Chondrocyte (in vitro differentiated cells): ENCODE results near the gene GPER1. TPM values are rescaled to one million over a fixed set of nuclear protein-coding genes. Genes with fewer than 3 reads are reported as not detected.

Experiments
- DNase-seq: peaks from one replicate; pipeline ENCODE4 v3.0.0; 2021; ENCODE audit warnings: mixed read lengths, low spot score
- H3K27ac Mint-ChIP-seq: one replicate; pipeline ENCODE4 v1.8.0; 2021; ENCODE audit warnings: mild to moderate bottlenecking, moderate library complexity, mixed read lengths; ENCODE audit not compliant: unreplicated experiment
- H3K27me3 Mint-ChIP-seq: 2 replicates; pipeline ENCODE4 v1.8.0; 2021; ENCODE audit warnings: low read depth, mixed read lengths
- H3K36me3 Mint-ChIP-seq: 2 replicates; pipeline ENCODE4 v1.8.0; 2021; ENCODE audit warnings: low read depth, mixed read lengths
- H3K4me1 Mint-ChIP-seq: 2 replicates; pipeline ENCODE4 v1.8.0; 2021; ENCODE audit warnings: low read depth, mild to moderate bottlenecking, mixed read lengths
- H3K4me3 Mint-ChIP-seq: one replicate; pipeline ENCODE4 v1.8.0; 2021; ENCODE audit warnings: mild to moderate bottlenecking, moderate library complexity, mixed read lengths; ENCODE audit not compliant: unreplicated experiment
- H3K9me3 Mint-ChIP-seq: 2 replicates; pipeline ENCODE4 v1.8.0; 2021; ENCODE audit warnings: low read depth, mixed read lengths
- CTCF ChIP-seq: fragments of 200-600 bp; sonication (generic); IDR thresholded peaks from 2 replicates; pipeline ENCODE4 v1.5.0; 2021; ENCODE audit warnings: antibody characterized with exemption, mild to moderate bottlenecking, moderate library complexity
- total RNA-seq: library from RNA; stranded (reverse); gene quantifications from 3 replicates; pipeline ENCODE4 v1.2.1, GENCODE V29; 2021

The GPER1 gene
- total RNA-seq, 1 donor from 2014 or later, result 9.9 TPM

GRCh38 chr7:1066242-1066588, 21.7 kb upstream of the GPER1 start:
- DNase-seq, result no peak
- no peak overlapping the region for H3K4me3 Mint-ChIP-seq
- H3K27ac Mint-ChIP-seq, result no peak overlapping the region
- no peak for TF ChIP-seq CTCF
- no peaks in the 10 kb centered on the region for H3K9me3 Mint-ChIP-seq
- no peaks in the 10 kb centered on the region for H3K27me3 Mint-ChIP-seq
- H3K36me3 Mint-ChIP-seq, result no peaks in the 10 kb centered on the region
- peaks cover 10% of the 10 kb centered on the region for H3K4me1 Mint-ChIP-seq

GRCh38 chr7:1068013-1068412, 19.9 kb upstream of the GPER1 start:
- no peaks in the 10 kb centered on the region for H3K27me3 Mint-ChIP-seq
- H3K4me3 Mint-ChIP-seq, result no peak overlapping the region
- H3K36me3 Mint-ChIP-seq, result no peaks in the 10 kb centered on the region
- no peak for DNase-seq
- TF ChIP-seq CTCF, result no peak
- peaks cover 10% of the 10 kb centered on the region for H3K4me1 Mint-ChIP-seq
- H3K27ac Mint-ChIP-seq, result no peak overlapping the region
- no peaks in the 10 kb centered on the region for H3K9me3 Mint-ChIP-seq

- TF ChIP-seq CTCF, result no peak
- DNase-seq, result no peak
- Mint-ChIP-seq H3K27ac (no peak overlapping the region), H3K36me3 (no peaks in the 10 kb centered on the region), H3K4me1 (peaks cover 15% of the 10 kb centered on the region), H3K9me3 (no peaks in the 10 kb centered on the region), H3K27me3 (no peaks in the 10 kb centered on the region), H3K4me3 (no peak overlapping the region)
Observed at GRCh38 chr7:1068619-1069018, 19.3 kb upstream of the GPER1 start.

GRCh38 chr7:1070544-1071011, 17.3 kb upstream of the GPER1 start:
- H3K4me3 Mint-ChIP-seq, result no peak overlapping the region
- no peaks in the 10 kb centered on the region for H3K27me3 Mint-ChIP-seq
- no peaks in the 10 kb centered on the region for H3K36me3 Mint-ChIP-seq
- DNase-seq, result no peak
- no peak overlapping the region for H3K27ac Mint-ChIP-seq
- no peaks in the 10 kb centered on the region for H3K9me3 Mint-ChIP-seq
- TF ChIP-seq CTCF, result no peak
- peaks cover 7% of the 10 kb centered on the region for H3K4me1 Mint-ChIP-seq

DNA sequence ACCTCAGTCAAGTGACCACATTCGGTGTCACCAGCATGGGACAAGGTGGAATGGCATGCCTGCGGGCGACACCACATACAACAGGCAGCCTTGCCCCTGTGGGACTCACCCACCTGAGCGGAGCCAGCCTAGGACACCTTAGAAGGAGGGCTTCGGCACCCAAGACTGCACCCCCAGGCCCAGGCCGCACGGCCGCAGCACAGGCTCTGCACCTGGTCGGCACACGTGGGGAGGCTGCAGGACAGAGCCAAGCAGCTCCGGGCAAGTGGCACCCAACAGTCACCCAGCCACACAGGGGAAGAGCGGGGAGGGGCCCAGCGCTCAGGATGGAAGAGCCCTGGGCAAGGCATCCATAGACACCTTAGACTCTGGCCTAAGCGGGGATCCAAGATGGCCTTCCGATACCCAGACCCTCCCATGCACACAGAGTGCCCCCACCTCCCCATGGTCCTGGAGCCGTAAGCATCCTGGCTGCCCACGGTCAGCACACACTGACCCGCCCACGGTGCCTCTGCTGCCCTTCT, 16.1 kb upstream of the GPER1 start:
- Mint-ChIP-seq H3K4me3 (no peak overlapping the region), H3K4me1 (peaks cover 5% of the 10 kb centered on the region), H3K27ac (no peak overlapping the region)

More for the DNA sequence above, 16.1 kb upstream of the GPER1 start:
- Mint-ChIP-seq H3K9me3 (no peaks in the 10 kb centered on the region), H3K27me3 (no peaks in the 10 kb centered on the region), H3K36me3 (no peaks in the 10 kb centered on the region)
- no peak for DNase-seq
- no peak for TF ChIP-seq CTCF
